Heart left ventricle (tissue), 16 donors: ENCODE data around the gene GTPBP8. TPM values are rescaled to one million over a fixed set of nuclear protein-coding genes. Genes with fewer than 3 reads are reported as not detected.

ENCODE experiments used
- ATAC-seq, 4 donors: fragments of 200-7000 bp; cut with Tn5 transposase; one replicate each; pipeline ENCODE4 v1.9.1; 2020 to 2022; ENCODE audit warnings: moderate library complexity in 4 of 4, mild to moderate bottlenecking in 3 of 4, moderate number of reproducible peaks in 1 of 4
- DNase-seq, 5 donors: peaks; one replicate each; pipeline ENCODE4 v3.0.0-alpha.2; 2020
- H3K27ac ChIP-seq, 12 donors: fragments of 200-600 bp; sonication (generic) in 4 of 12; one replicate each; pipeline versions ENCODE4 v1.5.0 to v1.8.0; 2016 to 2022; ENCODE audit warnings: mild to moderate bottlenecking in 2 of 12
- H3K27me3 ChIP-seq, 9 donors: fragments of 200-600 bp; sonication (generic) in 2 of 9; one replicate each; pipeline versions ENCODE4 v1.5.1 to v1.8.0; 2016 to 2022; ENCODE audit warnings: mild to moderate bottlenecking in 3 of 9
- H3K36me3 ChIP-seq, 9 donors: fragments of 200-600 bp; sonication (generic) in 2 of 9; one replicate each; pipeline versions ENCODE4 v1.5.0 to v1.8.0; 2018 to 2022; ENCODE audit warnings: mild to moderate bottlenecking in 2 of 9
- H3K4me1 ChIP-seq, 12 donors: fragments of 200-600 bp; sonication (generic) in 4 of 12; one replicate each; pipeline versions ENCODE4 v1.5.0 to v1.8.0; 2016 to 2022; ENCODE audit warnings: mild to moderate bottlenecking in 3 of 12
- H3K4me3 ChIP-seq, 12 donors: fragments of 200-600 bp; sonication (generic) in 4 of 12; one replicate each; pipeline versions ENCODE4 v1.5.0 to v1.8.0; 2017 to 2022; ENCODE audit warnings: mild to moderate bottlenecking in 9 of 12, moderate library complexity in 4 of 12
- H3K9me3 ChIP-seq, 12 donors: fragments of 200-600 bp; sonication (generic) in 4 of 12; one replicate each; pipeline versions ENCODE4 v1.5.0 to v1.8.0; 2016 to 2022; ENCODE audit warnings: mild to moderate bottlenecking in 1 of 12
- CTCF ChIP-seq, 12 donors: fragments of 200-600 bp; sonication (generic) in 4 of 12; IDR thresholded peaks; one replicate each; pipeline versions ENCODE4 v1.5.0 to v1.8.0; 2018 to 2022; ENCODE audit warnings: antibody characterized with exemption in 12 of 12, mild to moderate bottlenecking in 5 of 12
- POLR2A ChIP-seq, 2 donors: fragments of 450-650 bp; IDR thresholded peaks; one replicate each; pipeline ENCODE4 v1.6.1; 2017; ENCODE audit warnings: antibody characterized with exemption in 2 of 2, mild to moderate bottlenecking in 2 of 2, moderate library complexity in 2 of 2
- WGBS, 4 donors: extraction: QIAGEN DNeasy Blood & Tissue Kit in 2 of 4; methylation state at CpG; one replicate each; pipeline versions ENCODE4 v1.1.5 to v1.1.7; 2013 to 2018; 5-methylcytosine and 5-hydroxymethylcytosine counted together
- intact Hi-C, 10 donors: fragments of 100-400 bp; cut with DNase I; formaldehyde crosslinking; loops; one replicate each; pipeline versions ENCODE4 v1.11.1 to v1.14.2; 2022
- long read RNA-seq, 3 donors: library from polyadenylated mRNA; unstranded; transcript quantifications; one replicate each; pipeline ENCODE4 v2.0.0, GENCODE V29; 2020 to 2021
- polyA plus RNA-seq, 2 donors: library from polyadenylated mRNA; stranded (reverse); fragments of 200-250 nt; gene quantifications; one replicate each; pipeline ENCODE4 v1.2.3, GENCODE V29; 2013
- total RNA-seq, 9 donors: library from RNA; depleted of rRNA in 2 of 9; stranded (reverse); fragments of >200 nt in 2 of 9; fragmentation: NEBNext Ultra II Directional in 3 of 9; extraction: Animal tissue kit (Norgen Biotek cat#: 25700) in 3 of 9; gene quantifications; one replicate each; pipeline versions ENCODE4 v1.1.0 to v1.2.4, GENCODE V29; 2016 to 2023
- donor health status: ischemic (EF 13 %, LVEDD 7.1; RV severe dilation, severe dysfunction).
- donor health status: healthy with polysubstance abuse.
- donor health status: DM: no; HTN: yes; CAD: no.
- donor health status: DM: no; HTN: no; CAD: no.
- donor health status: ischemic (EF 25% LVEDD 6.9; RV normal size, moderate dysfunction).
- donor health status: ischemic (EF 25% LVEDD 5.7; RV mildly dilated, moderate dysfunction).
- donor health status: healthy.
- donor health status: DM: yes; HTN: yes; CAD: no.
- donor health status: ischemic (EF 35%, LVEDD 5.7; RV mildly dilated, moderate dysfunction).
- donor health status: nonischemic (EF 11% LVEDD 7.7; RV severe dilation, severe dysfunction).
- donor health status: DM: yes; HTN: yes; CAD: no.
- donor health status: PGD.
- donor health status: ischemic (EF 29% LVEDD 5.4; RV normal size, mild dysfunction).
- donor health status: nonischemic (EF 23%, LVEDD 6.1; RV moderate dilation, normal function).

Gene GTPBP8
- 10 to 100 TPM; 17.3 to 52.2 (median 24.6) TPM for total RNA-seq
- 10 to 100 TPM in 1 of 2 donors, 1 to 10 TPM in 1; 9.8 to 24.3 TPM for polyA plus RNA-seq
- long read RNA-seq, donor 1, transcript GTPBP8-203 (6 exons, 1,360 nt) = major isoform, 26 of 49 reads
- long read RNA-seq, donor 1, transcript GTPBP8-202 (5 exons, 1,787 nt) = minor isoform, 11 of 49 reads
- long read RNA-seq, donor 1, partial matches to known transcripts = 1 of 49 reads
- long read RNA-seq, donor 1, other reads (novel, unspliced or antisense) = 8 of 49 reads
- long read RNA-seq, donor 2, transcript GTPBP8-202 (5 exons, 1,787 nt) = minor isoform, 9 of 52 reads
- long read RNA-seq, donor 2, transcript GTPBP8-203 (6 exons, 1,360 nt) = major isoform, 20 of 52 reads
- long read RNA-seq, donor 2, partial matches to known transcripts = 1 of 52 reads
- long read RNA-seq, donor 2, other reads (novel, unspliced or antisense) = 18 of 52 reads
- long read RNA-seq, donor 3, transcript GTPBP8-203 (6 exons, 1,360 nt) = major isoform, 22 of 32 reads
- long read RNA-seq, donor 3, partial matches to known transcripts = 2 of 32 reads
- long read RNA-seq, donor 3, other reads (novel, unspliced or antisense) = 4 of 32 reads

- 1 to 4% (median 2%) methylated on average over 20 to 70 of the region's 70 CpGs for WGBS, 4 donors
- peak within 1 kb of the TSS; percentile 47 to 94 (median 84) for H3K4me3 ChIP-seq
- intact Hi-C loops = loop anchor here in 2 of 10 donors (1.0 to 10.0 kb wide), 2 partner anchors 28 to 426 kb away; partner anchors contain the start of genes ATG3 (in 1 of the 2) and SLC35A5 (in 1 of the 2)
- TF ChIP-seq CTCF (IDR thresholded peaks at IDR 0.05) (peak in 5 of 12 donors; percentile 5 to 21 (median 7)), POLR2A (IDR thresholded peaks at IDR 0.05) (peak; percentile 75 to 93)
- no peaks in the 10 kb centered on the region for H3K9me3 ChIP-seq
- peaks cover 0 to 17% (median 0%) of the 10 kb centered on the region in 9 donors for H3K36me3 ChIP-seq
- peak; percentile 91 to 96 (median 95) for DNase-seq
- no peaks in the 10 kb centered on the region for H3K27me3 ChIP-seq
- peak within 1 kb of the TSS; percentile 73 to 98 (median 95) for H3K27ac ChIP-seq
- ATAC-seq = peak; percentile 96 to 99 (median 99)
- peaks cover 0 to 24% (median 17%) of the 10 kb centered on the region in 12 donors for H3K4me1 ChIP-seq
Observed at GRCh38 chr3:112990672-112991602, at the start of gene GTPBP8. Gene GTPBP8 (plus strand): TSS chr3:112990984. CDS start chr3:112991000, 16 bp downstream.

DNA sequence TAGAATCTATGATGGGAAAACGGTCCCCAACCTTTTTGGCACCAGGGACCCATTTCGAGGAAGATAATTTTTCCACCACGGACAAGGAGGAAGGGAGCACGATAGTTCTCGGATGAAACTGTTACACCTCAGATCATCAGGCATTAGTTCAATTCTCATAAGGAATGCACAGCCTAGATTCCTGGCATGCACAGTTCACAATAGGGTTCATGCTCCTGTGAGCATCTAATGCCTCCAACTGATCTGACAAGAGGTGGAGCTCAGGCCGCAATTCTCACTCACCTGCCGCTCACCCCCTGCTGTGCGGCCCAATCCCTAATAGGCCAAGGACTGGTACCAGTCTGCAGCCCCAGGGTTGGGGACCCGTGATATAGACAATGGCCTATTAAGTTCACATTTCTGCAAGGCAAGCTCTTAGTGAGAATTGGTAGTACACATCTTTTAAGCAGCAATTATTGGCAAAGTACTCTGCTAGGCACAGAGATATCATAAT is 42.4 kb upstream of the GTPBP8 start:
- TF ChIP-seq CTCF (IDR thresholded peaks at IDR 0.05) (no peak), POLR2A (IDR thresholded peaks at IDR 0.05) (no peak)
- Histone ChIP-seq H3K4me1 (no peaks in the 10 kb centered on the region), H3K9me3 (peaks cover 0 to 20% (median 2%) of the 10 kb centered on the region in 12 donors), H3K4me3 (no peak overlapping the region), H3K36me3 (no peaks in the 10 kb centered on the region), H3K27me3 (no peaks in the 10 kb centered on the region), H3K27ac (no peak overlapping the region)
- DNase-seq = no peak
- intact Hi-C loops = no loop called here
- no peak for ATAC-seq
- 76 to 80% (median 78%) methylated on average over 9 of the region's 9 CpGs for WGBS, 4 donors

GRCh38 chr3:112956351-112956750 is 34.4 kb upstream of the GTPBP8 start:
- Histone ChIP-seq H3K4me3 (no peak overlapping the region), H3K27me3 (no peaks in the 10 kb centered on the region), H3K36me3 (no peaks in the 10 kb centered on the region), H3K9me3 (peaks cover 0 to 20% (median 2%) of the 10 kb centered on the region in 12 donors), H3K4me1 (peaks cover 0 to 20% (median 0%) of the 10 kb centered on the region in 12 donors), H3K27ac (no peak overlapping the region)
- intact Hi-C loops = no loop called here
- ATAC-seq (no peak), DNase-seq (no peak)
- no peak for TF ChIP-seq POLR2A (IDR thresholded peaks at IDR 0.05)
- no peak for TF ChIP-seq CTCF (IDR thresholded peaks at IDR 0.05)
